ENCODE data around the gene SCRT2.

DNA sequence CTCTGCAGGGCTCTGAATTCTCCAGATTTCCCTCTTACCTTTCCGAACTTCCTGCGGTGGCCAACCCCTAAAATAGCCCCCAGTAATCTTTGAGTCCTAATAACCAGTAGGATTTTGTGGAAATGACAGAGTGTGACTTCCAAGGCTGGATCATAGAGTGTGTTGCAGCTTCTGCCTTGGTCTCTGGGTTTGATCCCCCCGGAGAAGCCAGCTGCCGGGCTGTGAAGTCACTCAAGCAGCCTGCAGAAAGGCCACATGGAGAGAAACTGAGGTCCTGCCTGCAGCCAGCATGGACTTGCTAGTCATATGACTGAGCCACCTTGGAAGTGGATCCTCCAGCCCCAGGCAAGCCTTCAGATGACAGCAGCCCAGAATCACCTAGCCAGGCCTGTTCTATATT lies 46.3 kb upstream of the SCRT2 start:
- TF ChIP-seq PAX5 (IDR thresholded peaks at IDR 0.05; ENCODE audit: insufficient read depth, low read length, severe bottlenecking) (no peak), TAF1 (IDR thresholded peaks at IDR 0.05; ENCODE audit: low read depth, low read length) (no peak), POLR2AphosphoS5 (IDR thresholded peaks at IDR 0.05; ENCODE audit: low read depth, low read length) (no peak), POLR2A (IDR thresholded peaks at IDR 0.05; ENCODE audit: low read depth, low read length) (no peak), SPI1 (IDR thresholded peaks at IDR 0.05; ENCODE audit: low read depth, low read length) (no peak)

All from GM12891 (cell line).